Uterus (tissue), 2 donors: ENCODE data around the gene ZFPM1.

Experiments
- POLR2A ChIP-seq, 2 donors: fragments of 450-650 bp; IDR thresholded peaks; one replicate each; pipeline ENCODE4 v1.6.1; 2016; ENCODE audit warnings: antibody characterized with exemption in 2 of 2, mild to moderate bottlenecking in 1 of 2, moderate library complexity in 1 of 2
- TF ChIP-seq, protein P1 (sequence below), 4 experiments: fragments of 200-600 bp in 2 of 4; fragments of 450-650 bp in 2 of 4; sonication (generic) in 2 of 4; IDR thresholded peaks; one replicate each; pipeline ENCODE4 v1.5.1; 2016 to 2019; ENCODE audit warnings: antibody characterized with exemption in 4 of 4, mild to moderate bottlenecking in 2 of 4, moderate library complexity in 1 of 4

DNA sequence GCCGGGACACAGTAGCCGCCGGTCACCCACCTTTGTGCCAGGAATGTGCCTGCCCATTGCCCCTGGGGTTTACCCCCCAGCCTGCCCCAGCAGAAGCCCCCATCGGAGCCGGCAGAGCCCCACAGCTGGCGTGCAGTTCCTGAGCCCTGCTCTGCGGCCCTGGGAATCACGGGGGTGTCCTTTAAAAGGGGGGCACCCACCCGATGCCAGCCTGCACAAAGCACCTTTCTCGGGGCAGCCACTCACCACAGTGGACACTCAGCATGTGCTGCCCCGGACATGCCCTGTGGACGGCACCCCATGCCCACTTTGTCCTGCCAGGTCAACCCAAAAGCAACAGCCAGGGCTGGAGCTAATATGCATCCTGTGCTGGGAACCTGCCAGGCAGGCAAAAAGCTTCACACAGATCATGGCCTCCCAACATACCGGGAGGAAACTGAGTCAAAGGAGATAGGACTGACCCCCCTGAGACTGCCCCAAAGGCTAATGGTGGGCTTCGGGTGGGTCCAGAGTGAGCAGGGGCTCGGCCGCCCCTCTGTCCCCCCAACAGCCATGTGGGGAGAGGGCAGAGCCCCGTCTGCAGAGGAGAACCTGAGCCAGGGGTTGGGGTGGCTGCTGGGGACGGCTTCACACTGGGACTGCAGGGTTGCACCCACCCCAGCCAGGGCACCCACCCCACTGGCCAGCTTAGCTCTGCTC lies 71.3 kb downstream of the ZFPM1 start:
- TF ChIP-seq, protein P1, sequence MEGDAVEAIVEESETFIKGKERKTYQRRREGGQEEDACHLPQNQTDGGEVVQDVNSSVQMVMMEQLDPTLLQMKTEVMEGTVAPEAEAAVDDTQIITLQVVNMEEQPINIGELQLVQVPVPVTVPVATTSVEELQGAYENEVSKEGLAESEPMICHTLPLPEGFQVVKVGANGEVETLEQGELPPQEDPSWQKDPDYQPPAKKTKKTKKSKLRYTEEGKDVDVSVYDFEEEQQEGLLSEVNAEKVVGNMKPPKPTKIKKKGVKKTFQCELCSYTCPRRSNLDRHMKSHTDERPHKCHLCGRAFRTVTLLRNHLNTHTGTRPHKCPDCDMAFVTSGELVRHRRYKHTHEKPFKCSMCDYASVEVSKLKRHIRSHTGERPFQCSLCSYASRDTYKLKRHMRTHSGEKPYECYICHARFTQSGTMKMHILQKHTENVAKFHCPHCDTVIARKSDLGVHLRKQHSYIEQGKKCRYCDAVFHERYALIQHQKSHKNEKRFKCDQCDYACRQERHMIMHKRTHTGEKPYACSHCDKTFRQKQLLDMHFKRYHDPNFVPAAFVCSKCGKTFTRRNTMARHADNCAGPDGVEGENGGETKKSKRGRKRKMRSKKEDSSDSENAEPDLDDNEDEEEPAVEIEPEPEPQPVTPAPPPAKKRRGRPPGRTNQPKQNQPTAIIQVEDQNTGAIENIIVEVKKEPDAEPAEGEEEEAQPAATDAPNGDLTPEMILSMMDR (IDR thresholded peaks at IDR 0.05): no peak
- no peak for TF ChIP-seq POLR2A (IDR thresholded peaks at IDR 0.05)
